Measurements from ENCODE around the gene RSAD1. TPM values are rescaled to one million over a fixed set of nuclear protein-coding genes. Genes with fewer than 3 reads are reported as not detected.

The RSAD1 gene
- total RNA-seq, 1 donor from 2014 or later: 31.6 TPM

Other genes with a start within 250 kb of the RSAD1 start
- gene TMEM92, start 204.4 kb upstream of the RSAD1 start, total RNA-seq: 0.30 and 0.59 TPM in 2 replicates
- 34.3 and 35.9 TPM in 2 replicates for gene XYLT2, start 132.7 kb upstream of the RSAD1 start, total RNA-seq
- 75.6 and 81.1 TPM in 2 replicates for gene MRPL27, start 105.7 kb upstream of the RSAD1 start, total RNA-seq
- 16.2 and 23.2 TPM in 2 replicates for gene EME1, start 105.6 kb upstream of the RSAD1 start, total RNA-seq
- gene LRRC59, start 81.3 kb upstream of the RSAD1 start, total RNA-seq: 92.8 and 94.4 TPM in 2 replicates
- 27.3 and 29.5 TPM in 2 replicates for gene ACSF2, start 52.6 kb upstream of the RSAD1 start, total RNA-seq
- not detected in 2 replicates for gene CHAD, start 10.0 kb upstream of the RSAD1 start, total RNA-seq
- 6.4 and 6.8 TPM in 2 replicates for gene MYCBPAP, start 29.6 kb downstream of the RSAD1 start, total RNA-seq
- not detected in 2 replicates for gene EPN3, start 53.9 kb downstream of the RSAD1 start, total RNA-seq
- 13.5 and 14.5 TPM in 2 replicates for gene SPATA20, start 68.3 kb downstream of the RSAD1 start, total RNA-seq
- gene CACNA1G, start 81.9 kb downstream of the RSAD1 start, total RNA-seq: 0.02 TPM in 1 of 2 replicates, not detected in the other
- gene ABCC3, start 156.0 kb downstream of the RSAD1 start, total RNA-seq: not detected in 2 replicates
- 35.9 and 38.4 TPM in 2 replicates for gene ANKRD40, start 229.1 kb downstream of the RSAD1 start, total RNA-seq
- 110 and 114 TPM in 2 replicates for gene LUC7L3, start 240.7 kb downstream of the RSAD1 start, total RNA-seq